Skeletal muscle tissue (tissue), 5 donors: ENCODE data around the gene TMEM234. TPM values are rescaled to one million over a fixed set of nuclear protein-coding genes. Genes with fewer than 3 reads are reported as not detected.

Experiments used
- H3K27ac ChIP-seq: one replicate; pipeline ENCODE4 v1.7.0; 2013; ENCODE audit warnings: mild to moderate bottlenecking, low read depth, low read length, inconsistent platforms
- H3K27me3 ChIP-seq, 3 donors: one replicate each; pipeline ENCODE4 v1.7.0; 2013; ENCODE audit warnings: low read length in 3 of 3; ENCODE audit not compliant: control insufficient read depth in 3 of 3, insufficient read depth in 3 of 3
- H3K36me3 ChIP-seq, 3 donors: one replicate each; pipeline ENCODE4 v1.7.0; 2013; ENCODE audit warnings: low read length in 3 of 3; ENCODE audit not compliant: control insufficient read depth in 3 of 3, insufficient read depth in 3 of 3
- H3K4me1 ChIP-seq, 3 donors: one replicate each; pipeline ENCODE4 v1.7.0; 2013; ENCODE audit warnings: low read length in 3 of 3, mild to moderate bottlenecking in 3 of 3; ENCODE audit not compliant: control insufficient read depth in 3 of 3, insufficient read depth in 3 of 3
- H3K4me3 ChIP-seq, 3 donors: one replicate each; pipeline ENCODE4 v1.7.0; 2013; ENCODE audit warnings: low read length in 3 of 3
- H3K9ac ChIP-seq, 3 donors: one replicate each; pipeline ENCODE4 v1.7.0; 2013; ENCODE audit warnings: low read length in 3 of 3, mild to moderate bottlenecking in 3 of 3, moderate library complexity in 2 of 3, low read depth in 1 of 3
- H3K9me3 ChIP-seq, 3 donors: one replicate each; pipeline ENCODE4 v1.7.0; 2013; ENCODE audit warnings: low read length in 3 of 3; ENCODE audit not compliant: control insufficient read depth in 3 of 3
- small RNA-seq: library from RNA; depleted of rRNA; stranded (forward); fragments of <200 nt; gene quantifications from one replicate; pipeline ENCODE3, GENCODE V24; 2014
- total RNA-seq: library from RNA; depleted of rRNA; stranded (reverse); fragments of >200 nt; gene quantifications from one replicate; pipeline ENCODE4 v1.2.3, GENCODE V29; 2014
- donor health status: Osteomylitis.

TMEM234 gene
- total RNA-seq, 1 donor from 2014 or later, result 10.4 TPM

DNA sequence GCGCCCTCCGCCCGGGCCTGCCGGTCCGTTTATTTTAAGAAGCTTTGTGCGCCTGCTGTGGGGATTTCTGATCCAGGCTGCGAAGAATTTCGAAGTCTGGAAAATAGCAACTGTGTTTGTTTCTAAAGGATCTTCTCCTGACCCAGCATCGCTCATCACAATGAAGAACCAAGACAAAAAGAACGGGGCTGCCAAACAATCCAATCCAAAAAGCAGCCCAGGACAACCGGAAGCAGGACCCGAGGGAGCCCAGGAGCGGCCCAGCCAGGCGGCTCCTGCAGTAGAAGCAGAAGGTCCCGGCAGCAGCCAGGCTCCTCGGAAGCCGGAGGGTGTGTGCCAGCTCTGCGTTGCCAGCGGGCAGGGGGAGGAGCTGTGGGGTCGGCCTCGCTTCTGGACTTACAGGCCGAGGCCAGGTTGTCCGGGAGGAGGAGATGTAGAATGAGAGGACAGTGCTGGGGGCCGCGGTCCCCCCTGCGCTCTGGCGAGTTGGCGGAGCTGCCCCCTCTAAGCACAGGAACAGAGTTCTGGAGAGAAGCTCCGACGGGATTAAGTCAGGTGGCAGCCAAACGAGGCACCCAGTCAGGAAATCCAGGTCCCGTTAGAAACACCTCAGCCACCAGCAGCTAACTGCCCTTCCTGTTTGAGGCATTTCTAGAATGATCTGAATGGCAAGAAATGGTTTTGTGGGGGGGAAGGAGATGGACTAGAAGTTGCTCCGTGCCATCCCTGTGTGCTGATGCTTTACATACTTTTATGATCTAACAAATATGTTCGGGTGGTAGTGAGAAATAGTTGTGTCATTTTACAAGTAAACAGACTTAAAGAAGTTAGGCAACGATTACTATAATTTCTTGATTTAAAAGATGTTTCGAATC is 41.7 kb downstream of the TMEM234 start:
- Histone ChIP-seq H3K4me1 (peaks cover 37 to 46% (median 38%) of the 10 kb centered on the region in 3 donors), H3K9ac (peak overlapping the region; percentile 89 to 97 (median 92)), H3K36me3 (peaks cover 13 to 25% (median 22%) of the 10 kb centered on the region in 3 donors), H3K4me3 (peak overlapping the region; percentile 80 to 88 (median 83)), H3K27ac (peak overlapping the region; percentile 96), H3K27me3 (no peaks in the 10 kb centered on the region), H3K9me3 (no peaks in the 10 kb centered on the region)

GRCh38 chr1:32179443-32180185 is 42.5 kb downstream of the TMEM234 start, which contains the start of gene TXLNA:
TSS of gene TXLNA (plus strand) at chr1:32179675. CDS start at chr1:32180346, 671 bp downstream.
- H3K4me3 ChIP-seq, result peak within 1 kb of the TSS; percentile 83 to 92 (median 88)
- H3K9me3 ChIP-seq, result no peaks in the 10 kb centered on the region
- no peaks in the 10 kb centered on the region for H3K27me3 ChIP-seq
- peak within 1 kb of the TSS; percentile 92 to 97 (median 95) for H3K9ac ChIP-seq
- H3K4me1 ChIP-seq, result peaks cover 34 to 41% (median 35%) of the 10 kb centered on the region in 3 donors
- peaks cover 11 to 21% (median 17%) of the 10 kb centered on the region in 3 donors for H3K36me3 ChIP-seq
- H3K27ac ChIP-seq, result peak within 1 kb of the TSS; percentile 96

DNA sequence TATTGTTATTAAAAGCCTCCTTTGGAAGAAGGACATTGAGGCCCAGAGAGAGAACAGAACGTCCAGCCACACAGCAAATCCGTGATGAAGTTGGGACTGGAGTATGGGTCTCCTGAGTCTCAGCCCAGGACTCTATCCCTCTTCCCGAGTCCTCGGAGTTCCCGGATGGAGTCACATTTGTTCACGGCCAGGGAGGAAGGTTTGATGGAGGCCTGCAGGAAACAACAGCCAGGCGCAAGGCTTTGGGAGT is 43.0 kb downstream of the TMEM234 start:
- Histone ChIP-seq H3K9me3 (no peaks in the 10 kb centered on the region), H3K36me3 (peaks cover 6 to 21% (median 14%) of the 10 kb centered on the region in 3 donors), H3K4me1 (peaks cover 29 to 36% (median 30%) of the 10 kb centered on the region in 3 donors), H3K4me3 (peak overlapping the region; percentile 83 to 92 (median 88)), H3K9ac (peak overlapping the region; percentile 92 to 97 (median 95)), H3K27me3 (no peaks in the 10 kb centered on the region), H3K27ac (peak overlapping the region; percentile 96)

- Histone ChIP-seq H3K9ac (peak overlapping the region; percentile 92 to 97 (median 95)), H3K4me1 (peaks cover 27 to 33% (median 28%) of the 10 kb centered on the region in 3 donors), H3K36me3 (peaks cover 6 to 18% (median 16%) of the 10 kb centered on the region in 3 donors), H3K4me3 (peak overlapping the region; percentile 83 to 92 (median 88)), H3K9me3 (no peaks in the 10 kb centered on the region), H3K27ac (peak overlapping the region; percentile 96), H3K27me3 (no peaks in the 10 kb centered on the region)
Observed at GRCh38 chr1:32178380-32179192, 43.6 kb downstream of the TMEM234 start.

GRCh38 chr1:32172621-32173245 is 49.4 kb downstream of the TMEM234 start:
- no peaks in the 10 kb centered on the region for H3K4me1 ChIP-seq
- H3K27ac ChIP-seq, result no peak overlapping the region
- peaks cover 31 to 56% (median 55%) of the 10 kb centered on the region in 3 donors for H3K36me3 ChIP-seq

DNA sequence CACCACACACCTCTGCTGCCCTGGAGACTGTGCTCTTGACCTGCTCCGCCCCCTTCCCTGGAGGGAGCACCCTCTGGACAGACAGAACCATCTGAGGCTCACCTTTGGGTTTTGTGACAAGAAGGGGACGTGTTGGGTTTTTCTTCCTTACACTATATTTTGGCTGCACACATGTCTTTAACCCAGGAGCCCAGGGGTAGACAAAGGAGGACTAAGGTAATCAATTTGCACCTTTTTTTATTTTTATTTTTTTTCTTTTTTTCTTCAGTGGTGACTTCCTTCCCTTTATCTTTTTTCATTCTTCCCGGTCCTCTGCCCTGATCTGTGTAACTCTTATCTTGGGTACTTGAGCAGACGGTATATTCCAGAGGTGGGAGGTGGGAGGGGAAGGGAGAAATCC is 51.2 kb downstream of the TMEM234 start:
- Histone ChIP-seq H3K27ac (no peak overlapping the region), H3K9ac (no peak overlapping the region), H3K4me3 (no peak overlapping the region), H3K36me3 (peaks cover 37 to 66% (median 65%) of the 10 kb centered on the region in 3 donors), H3K9me3 (no peaks in the 10 kb centered on the region), H3K27me3 (no peaks in the 10 kb centered on the region), H3K4me1 (peaks cover 0 to under 1% (median 0%) of the 10 kb centered on the region in 3 donors)

More at GRCh38 chr1:32172621-32173245, 49.4 kb downstream of the TMEM234 start:
- no peaks in the 10 kb centered on the region for H3K9me3 ChIP-seq
- no peaks in the 10 kb centered on the region for H3K27me3 ChIP-seq
- H3K9ac ChIP-seq, result no peak overlapping the region
- no peak overlapping the region for H3K4me3 ChIP-seq

Small RNA genes lying within 50 kb of the gene (small RNA-seq; reads per million reads assigned to genes)
- not detected for gene RF00017

Other genes starting within 250 kb of the TMEM234 start
- 48.5 TPM for gene KHDRBS1, start 208.5 kb downstream of the TMEM234 start, total RNA-seq
- gene TMEM39B, start 149.4 kb downstream of the TMEM234 start, total RNA-seq, result 3.7 TPM
- gene KPNA6, start 114.3 kb downstream of the TMEM234 start, total RNA-seq, result 17.7 TPM
- 30.8 TPM for gene TXLNA, start 42.7 kb downstream of the TMEM234 start, total RNA-seq
- 58.5 TPM for gene CCDC28B, start 21.8 kb downstream of the TMEM234 start, total RNA-seq
- gene IQCC, start 16.7 kb downstream of the TMEM234 start, total RNA-seq, result 2.6 TPM
- not detected for gene DCDC2B, start 13.3 kb downstream of the TMEM234 start, total RNA-seq
- gene EIF3I, start 54 bp upstream of the TMEM234 start, total RNA-seq, result 171 TPM
- gene FAM167B, start 24.9 kb upstream of the TMEM234 start, total RNA-seq, result 1.6 TPM
- 2.1 TPM for gene LCK, start 28.9 kb upstream of the TMEM234 start, total RNA-seq
- 37.6 TPM for gene HDAC1, start 69.7 kb upstream of the TMEM234 start, total RNA-seq
- gene MARCKSL1, start 113.9 kb upstream of the TMEM234 start, total RNA-seq, result 31.8 TPM
- gene FAM229A, start 140.1 kb upstream of the TMEM234 start, total RNA-seq, result 1.0 TPM
- gene TSSK3, start 140.2 kb upstream of the TMEM234 start, total RNA-seq, result 1.0 TPM
- 37.1 TPM for gene BSDC1, start 172.1 kb upstream of the TMEM234 start, total RNA-seq
- gene ZBTB8B, start 242.7 kb upstream of the TMEM234 start, total RNA-seq, result under 0.01 TPM